Measurements from ENCODE around the gene GPR148.

Gene GPR148

DNA sequence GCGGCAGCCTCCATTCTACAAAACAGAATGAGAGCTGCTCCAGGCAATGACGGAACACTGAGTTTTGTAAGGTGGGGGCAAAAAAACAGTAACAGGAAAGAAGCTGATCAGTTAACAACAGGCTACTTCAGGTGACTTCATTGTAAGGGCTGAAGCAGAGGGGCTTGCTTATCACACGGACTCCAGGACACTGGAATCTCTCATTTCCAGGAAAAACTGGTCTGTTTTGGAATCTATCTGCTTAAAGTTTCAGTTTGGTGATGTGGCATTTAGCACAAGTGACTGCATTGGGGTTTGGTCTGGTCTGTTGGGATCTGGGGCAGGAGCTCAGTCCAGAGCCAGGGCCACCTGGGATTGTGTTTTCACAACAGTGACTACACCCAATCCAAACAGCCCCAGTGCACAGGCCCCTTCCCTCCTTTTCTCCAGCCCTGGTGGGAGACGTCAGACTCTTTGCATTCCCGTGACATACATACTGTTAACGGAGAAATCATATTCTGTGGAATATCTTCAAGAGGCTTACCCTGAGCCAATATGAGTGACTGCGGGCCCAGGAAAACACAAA lies 40.6 kb downstream of the GPR148 start:
- no peak for DNase-seq

DNA sequence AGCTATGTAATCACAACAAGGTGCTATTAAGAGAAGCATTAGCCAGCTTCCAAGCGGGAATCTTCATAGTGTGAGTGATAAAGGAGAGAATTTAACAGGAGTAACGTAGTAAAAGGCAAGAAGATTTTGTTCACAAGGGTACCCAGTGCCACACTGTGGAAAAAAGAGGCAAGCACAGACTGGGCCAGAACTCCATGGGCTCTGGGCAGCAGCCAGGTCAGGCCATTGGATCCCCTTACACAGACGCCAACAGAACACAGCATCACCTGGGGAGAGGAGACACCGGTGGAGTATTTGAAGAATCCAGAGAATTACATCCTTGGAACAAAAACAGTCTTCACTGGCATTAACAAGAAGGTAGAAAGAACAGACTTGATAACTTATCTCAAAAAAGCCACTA lies 47.7 kb downstream of the GPR148 start:
- no peak for DNase-seq

DNA sequence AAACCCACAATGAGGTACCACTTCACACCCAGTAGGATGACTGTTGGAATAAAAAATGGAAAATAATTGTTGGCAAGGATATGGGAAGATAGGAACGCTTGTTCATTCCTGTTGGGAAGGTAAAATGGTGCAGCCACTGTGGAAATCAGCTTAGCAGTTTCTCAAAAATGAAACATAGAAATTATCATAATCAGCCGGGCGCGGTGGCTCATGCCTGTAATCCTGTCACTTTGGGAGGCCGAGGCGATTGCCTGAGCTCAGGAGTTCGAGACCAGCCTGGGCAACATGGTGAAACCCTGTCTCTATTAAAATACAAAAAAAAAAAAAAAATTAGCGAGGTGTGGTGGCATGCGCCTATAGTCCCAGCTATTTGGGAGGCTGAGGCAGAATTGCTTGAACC lies 49.9 kb downstream of the GPR148 start:
- DNase-seq = no peak
